ENCODE results near the gene COMP. TPM values are rescaled to one million over a fixed set of nuclear protein-coding genes. Genes with fewer than 3 reads are reported as not detected.
"Not testable (repeated sequence)": the region's sequence is repeated elsewhere in the genome, so short reads cannot be mapped to it uniquely, and the experiment has no call there.

COMP gene
- not detected in 2 replicates for total RNA-seq

DNA sequence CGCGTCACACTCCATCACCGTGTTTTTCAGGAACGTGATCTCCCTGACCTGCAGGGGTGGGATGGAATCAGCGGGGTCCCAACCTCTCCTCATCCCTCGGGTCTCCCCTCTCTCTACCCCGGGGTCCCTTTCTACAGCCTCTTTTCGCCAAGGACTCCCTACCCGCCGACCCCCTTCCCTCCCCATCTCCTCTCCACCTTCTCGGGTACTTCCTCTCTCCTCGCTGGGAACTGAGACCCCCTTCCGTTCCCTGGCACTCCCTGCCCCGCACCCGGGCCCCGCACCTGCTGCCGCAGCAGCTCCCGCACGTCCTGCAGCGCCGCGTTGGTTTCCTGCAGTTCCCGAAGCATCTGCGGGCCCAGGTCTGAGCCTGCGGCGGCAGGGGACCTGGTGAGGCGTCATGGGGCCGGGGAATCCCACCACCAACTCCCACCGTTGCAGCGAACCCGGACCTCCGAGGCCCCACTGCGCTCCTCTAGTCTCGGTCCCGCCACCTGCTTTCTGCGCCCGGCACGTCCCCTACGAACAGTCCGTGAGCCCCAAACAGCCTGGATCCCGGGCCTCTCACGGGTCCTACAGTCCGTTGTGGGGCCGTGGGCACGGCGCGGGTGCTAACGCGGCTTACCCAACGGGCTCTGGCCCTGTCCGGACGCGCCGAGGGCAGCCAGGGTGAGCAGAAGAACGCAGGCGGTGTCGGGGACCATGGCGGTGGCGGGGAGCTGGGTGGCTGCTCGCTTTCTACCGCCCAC is at the start of gene COMP:
Gene COMP, minus strand, starts transcription at position 740 of the 749 bp plus-strand sequence. Its CDS starts 36 bp downstream, at position 704.
- DNase-seq: no peak

DNA sequence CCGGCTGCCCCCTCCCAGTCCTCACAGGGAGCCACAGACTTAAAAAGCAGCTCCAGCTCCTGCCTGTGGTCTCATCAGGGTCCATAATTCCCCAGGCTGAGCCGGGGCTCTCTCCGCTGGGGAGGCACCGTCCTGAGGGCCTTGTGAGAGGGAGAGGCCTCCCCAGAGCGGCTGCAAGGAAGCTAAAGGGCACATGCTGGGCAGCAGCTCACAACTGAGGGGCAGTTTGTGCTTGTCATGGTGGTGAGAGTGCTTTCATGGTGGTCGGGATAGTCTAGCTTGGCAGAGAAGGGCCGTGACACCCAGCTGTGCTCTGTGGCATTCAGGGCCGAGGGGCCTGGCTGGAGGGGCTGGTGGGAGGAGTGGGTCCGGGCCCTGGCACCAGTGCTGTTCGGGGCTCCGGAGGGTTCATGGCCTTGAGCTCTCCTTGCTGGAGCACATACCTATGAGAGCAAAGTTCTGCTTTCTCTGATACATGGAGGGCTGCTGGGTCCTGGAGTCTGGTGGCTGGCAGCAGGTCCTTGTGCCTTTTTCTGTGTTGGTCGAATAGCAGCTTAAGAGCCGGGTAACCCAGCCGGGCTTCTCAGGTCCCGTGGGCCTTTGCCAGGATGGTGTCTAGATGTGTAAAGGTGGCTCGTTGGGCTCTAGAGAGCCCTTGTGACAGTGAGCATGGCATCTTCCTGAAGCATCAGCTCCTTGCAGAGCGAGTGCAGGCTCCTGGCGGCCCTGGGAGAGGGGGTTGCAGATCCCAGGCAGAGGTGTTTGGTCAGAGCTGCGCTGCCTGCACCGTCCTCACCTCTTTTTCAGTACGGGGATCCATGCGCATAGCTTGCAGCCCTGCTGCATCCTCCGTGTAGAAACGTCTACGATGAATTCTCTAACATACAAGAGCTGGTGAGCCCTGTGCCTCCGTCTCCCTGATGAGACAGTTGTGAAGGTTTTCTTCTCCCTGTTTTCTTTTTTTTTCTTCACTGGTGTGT is 49.5 kb upstream of the COMP start:
- no peak for DNase-seq

- peak; percentile 24 for DNase-seq
Observed at GRCh38 chr19:18839465-18840287, 48.6 kb upstream of the COMP start.

GRCh38 chr19:18834644-18834984 is 43.5 kb upstream of the COMP start:
- no peak for DNase-seq

DNA sequence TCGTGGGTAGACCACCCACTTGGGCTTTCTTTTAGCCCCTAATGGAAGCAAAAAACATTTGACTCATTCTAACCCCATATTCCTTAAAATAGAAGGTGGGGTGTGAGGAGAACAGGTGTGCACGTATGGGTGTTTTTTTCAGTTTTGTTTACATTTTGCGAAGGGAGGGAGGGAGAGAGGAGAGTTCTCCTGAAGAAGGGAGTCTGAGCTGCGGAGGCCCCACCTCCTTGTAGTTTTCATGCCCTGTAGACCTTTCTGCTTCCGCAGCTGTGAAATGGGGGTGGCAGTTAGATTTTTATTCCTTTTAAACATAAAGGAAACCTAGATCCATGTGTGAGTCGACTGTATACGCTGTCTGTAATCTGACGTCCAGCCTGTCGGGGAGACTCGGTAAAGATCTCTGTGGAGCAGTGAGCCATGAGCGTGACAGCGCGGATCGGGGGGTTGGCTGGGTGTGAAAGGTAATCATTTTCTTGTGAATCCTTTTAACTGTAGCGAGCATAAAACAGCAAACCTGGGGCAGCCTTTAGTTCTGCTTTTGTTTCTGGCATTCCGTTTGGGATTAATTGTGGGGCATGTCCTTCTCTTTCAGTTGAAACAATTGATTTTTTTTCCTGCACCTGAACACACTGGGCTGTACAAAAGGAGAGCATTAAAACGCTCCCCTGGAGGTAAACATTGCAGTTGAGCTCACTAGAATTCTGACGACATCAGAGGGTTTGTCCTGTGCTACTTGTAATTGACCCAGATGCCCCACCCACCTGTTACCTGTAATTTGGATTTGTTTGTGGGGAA is 42.9 kb upstream of the COMP start:
- DNase-seq: peak; percentile 36

- DNase-seq: peak; percentile 27
Observed at GRCh38 chr19:18833141-18833476, 42.0 kb upstream of the COMP start.

DNA sequence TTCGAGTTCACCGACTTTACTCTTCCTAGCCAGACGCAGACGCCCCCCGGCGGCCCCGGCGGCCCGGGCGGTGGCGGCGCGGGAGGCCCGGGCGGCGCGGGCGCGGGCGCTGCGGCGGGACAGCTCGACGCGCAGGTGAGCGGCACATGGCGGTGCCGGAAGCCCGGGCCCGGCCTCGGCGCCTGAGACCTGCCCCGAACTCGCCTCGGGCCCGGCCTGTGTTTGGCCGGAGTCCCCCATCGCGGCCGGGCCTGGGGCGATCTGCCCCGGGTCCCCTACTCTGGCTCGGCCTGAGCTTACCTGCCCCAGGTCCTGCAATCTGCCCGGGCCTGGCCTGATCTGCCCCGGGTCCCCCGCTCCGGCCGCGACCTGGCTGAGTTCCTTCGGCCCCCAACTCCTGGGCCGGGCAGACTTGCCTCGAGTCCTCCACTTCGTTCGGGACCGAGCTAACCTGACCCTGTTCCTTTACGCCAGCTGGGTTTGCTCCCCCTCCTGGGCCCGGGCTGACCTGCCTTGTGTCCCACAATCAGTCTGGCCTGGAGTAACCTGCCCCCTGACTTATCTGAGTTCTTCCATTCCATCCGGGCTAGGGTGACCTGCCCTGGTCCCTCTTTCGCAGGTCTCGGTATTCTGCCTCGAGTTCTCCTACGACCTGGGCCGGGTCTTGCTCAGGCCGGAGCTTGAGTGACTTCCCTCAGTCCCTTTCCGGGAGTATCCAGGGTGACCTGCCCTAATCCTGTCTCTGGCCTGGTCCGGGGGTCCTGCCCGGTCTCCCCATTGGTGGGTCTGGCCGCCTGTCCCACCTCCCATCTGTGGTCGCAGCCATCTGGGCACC is 41.4 kb upstream of the COMP start:
- peak; percentile 66 for DNase-seq

GRCh38 chr19:18831524-18832305 is 40.6 kb upstream of the COMP start, which contains the start of gene UPF1:
TSS of gene UPF1 (plus strand) at chr19:18831959. CDS start at chr19:18832210, 251 bp downstream.
- peak; percentile 96 for DNase-seq

GRCh38 chr19:18830488-18830887 is 39.4 kb upstream of the COMP start:
- no peak for DNase-seq

DNA sequence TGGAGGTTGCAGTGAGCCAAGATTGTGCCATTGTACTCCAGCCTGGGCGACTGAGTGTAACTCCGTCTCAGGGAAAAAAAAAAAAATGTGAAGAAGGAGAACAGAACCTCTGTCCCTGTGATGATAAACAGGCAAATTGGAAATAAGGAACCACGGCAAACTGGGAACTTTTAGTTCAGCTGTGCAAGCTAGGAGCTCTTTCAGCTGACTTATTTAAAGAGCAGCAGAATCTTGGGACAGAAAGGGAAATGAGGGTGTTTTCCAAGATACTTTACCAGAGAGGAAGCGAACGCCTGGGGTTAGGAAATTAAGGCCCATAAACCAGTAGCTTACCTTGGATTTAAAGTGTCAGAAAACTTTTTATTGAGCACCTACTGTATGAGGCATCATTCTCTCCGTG is 37.7 kb upstream of the COMP start:
- no peak for DNase-seq

DNA sequence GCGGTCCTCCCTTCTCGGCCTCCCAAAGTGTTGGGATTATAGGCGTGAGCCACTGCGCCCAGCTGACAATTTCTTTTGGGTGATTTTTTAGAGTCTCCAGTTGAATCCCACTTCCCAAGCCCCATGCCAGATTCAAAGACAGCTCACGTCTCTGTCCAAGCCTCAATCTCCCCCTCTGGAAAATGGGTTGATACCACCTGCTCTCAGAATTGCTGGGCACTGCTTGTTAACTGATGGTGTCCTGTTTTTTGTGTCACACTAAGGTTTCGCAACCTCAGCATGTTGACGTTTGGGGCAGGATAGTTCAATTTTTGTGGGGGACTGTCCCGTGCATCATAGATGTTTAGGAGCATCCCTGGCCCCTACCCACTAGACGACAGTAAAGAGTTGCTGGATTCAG is 26.5 kb upstream of the COMP start:
- no peak for DNase-seq

DNA sequence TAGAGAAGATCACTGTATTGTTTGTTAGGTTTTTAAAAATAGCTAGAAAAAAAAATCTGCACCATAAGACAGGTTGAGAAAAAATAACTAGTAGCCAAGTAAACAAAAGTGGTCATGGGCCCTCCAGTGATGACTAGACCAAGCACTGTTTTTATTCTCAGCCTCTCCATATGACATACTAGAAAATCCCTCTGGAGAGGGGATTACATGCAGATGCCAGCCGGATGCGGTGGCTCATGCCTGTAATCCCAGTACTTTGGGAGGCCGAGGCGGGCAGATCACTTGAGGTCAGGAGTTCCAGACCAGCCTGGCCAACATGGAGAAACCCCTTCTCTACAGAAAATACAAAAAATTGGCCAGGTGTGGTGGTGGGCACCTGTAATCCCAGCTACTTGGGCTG is 25.5 kb upstream of the COMP start:
- not testable (repeated sequence) for DNase-seq

DNA sequence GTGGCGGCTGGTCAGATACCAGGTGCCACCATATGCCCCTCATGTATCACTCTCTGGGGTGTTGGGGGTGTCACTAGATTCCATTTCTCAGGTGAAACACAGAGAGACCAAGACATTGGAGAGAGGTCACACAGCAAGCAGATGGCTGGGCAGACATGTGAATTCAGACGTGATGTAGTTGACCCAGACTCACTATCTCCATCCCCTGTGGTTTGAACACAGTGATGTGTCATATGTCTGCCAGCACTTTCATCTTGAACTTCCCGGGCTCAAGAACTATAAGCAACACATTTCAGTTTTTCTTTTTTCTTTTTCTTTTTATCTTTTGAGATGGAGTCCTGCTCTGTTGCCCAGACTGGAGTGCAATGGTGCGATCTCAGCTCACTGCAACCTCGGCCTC is 24.6 kb upstream of the COMP start:
- no peak for DNase-seq

GRCh38 chr19:18814063-18814462 is 23.0 kb upstream of the COMP start:
- peak; percentile 33 for DNase-seq

DNA sequence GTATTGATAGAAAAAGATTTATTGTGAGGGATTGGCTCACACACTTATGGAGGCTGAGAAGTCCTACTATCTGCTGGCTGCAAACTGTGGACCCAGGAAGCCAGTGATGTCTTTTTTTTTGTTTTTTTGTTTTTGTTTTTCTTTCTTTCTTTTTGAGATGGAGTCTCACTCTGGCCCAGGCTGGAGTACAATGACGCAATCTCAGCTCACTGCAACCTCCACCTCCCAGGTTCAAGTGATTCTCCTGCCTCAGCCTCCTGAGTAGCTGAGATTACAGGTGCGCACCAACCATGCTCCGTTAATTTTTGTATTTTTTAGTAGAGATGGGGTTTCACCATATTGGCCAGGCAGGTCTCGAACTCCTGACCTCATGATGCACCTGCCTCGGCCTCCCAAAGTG is 20.5 kb upstream of the COMP start:
- DNase-seq: not testable (repeated sequence)

DNA sequence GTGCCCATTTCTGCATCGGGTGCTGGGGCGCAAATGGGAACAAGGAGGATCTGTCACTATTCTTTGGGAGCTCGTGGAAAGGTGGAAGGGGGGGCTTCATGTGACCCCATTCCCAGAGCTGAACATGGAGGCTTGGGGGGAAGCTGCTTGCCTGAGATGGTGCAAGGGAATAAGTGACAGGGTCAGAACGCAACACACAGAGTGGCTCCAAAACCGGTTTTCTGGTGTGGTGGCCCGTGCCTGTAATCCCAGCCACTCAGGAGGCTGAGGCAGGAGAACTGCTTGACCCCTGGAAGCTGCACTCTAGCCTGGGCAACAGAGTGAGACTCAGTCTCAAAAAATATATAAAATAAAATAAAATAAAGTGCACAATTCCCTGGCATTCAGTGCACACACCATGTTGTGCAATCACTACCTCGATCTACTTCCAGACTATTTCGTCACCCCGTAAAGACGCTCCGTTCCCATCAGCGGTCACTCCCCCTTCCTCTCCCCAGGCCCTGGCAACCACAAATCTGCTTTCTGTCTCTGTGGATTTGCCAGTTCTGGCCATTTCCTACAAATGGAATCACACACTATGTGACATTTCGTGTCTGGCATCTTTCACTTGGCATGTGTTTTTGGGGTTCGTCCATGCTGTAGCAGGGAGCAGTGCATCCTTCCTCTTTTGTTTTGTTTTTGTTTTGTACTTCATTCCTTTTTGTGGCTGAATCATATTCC is 18.2 kb upstream of the COMP start:
- DNase-seq: no peak

- no peak for DNase-seq
Observed at GRCh38 chr19:18807861-18808331, 16.8 kb upstream of the COMP start.

DNA sequence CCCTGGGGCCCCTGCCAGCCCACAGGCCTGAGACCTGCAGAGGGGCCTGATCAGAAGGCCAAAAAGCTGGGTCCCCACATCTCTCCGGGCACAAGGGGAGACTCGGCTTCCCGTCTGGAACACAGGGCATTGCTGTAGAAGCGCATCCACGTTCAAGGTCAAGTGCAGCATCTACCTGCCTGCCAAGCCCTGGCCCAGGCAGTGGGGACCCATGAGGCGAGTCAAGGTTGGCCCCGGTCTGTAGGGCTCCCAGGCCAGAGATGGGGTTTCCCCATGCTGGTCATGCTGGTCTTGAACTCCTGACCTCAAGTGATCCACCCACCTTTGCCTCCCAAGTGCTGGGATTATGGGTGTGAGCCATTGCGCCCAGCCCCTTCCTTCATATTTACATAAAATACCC is 13.5 kb upstream of the COMP start:
- DNase-seq: no peak

DNA sequence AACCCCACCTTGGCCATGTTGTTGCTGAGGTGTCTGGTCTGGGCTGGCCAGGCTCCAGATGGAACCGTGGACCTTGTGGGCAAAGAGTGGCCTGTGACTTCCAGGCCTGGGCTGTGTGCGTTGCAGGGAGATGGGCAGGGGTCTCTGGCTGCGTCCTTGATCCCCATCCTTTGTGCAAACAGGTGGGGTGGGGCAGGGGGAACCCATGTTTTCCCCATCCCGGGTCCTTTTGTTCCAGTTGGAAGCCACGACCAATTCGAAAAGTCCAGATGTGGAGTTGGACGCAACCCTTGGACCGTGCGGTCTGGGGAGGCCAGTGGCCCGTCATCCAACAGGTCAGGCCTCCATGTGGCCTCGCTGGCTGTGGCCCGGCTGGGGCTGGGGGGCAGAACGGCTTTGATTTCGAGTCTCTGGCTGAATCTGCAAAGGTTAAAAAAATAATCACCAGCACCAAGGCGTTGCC is 13.1 kb upstream of the COMP start:
- DNase-seq: no peak
